GM13977 (cell line): ENCODE results near the gene NECTIN4.

Source experiments
- DNase-seq: peaks from one replicate; pipeline ENCODE4 v3.0.0; 2012; ENCODE audit warnings: low spot score
- CTCF ChIP-seq: IDR thresholded peaks from 2 replicates; pipeline ENCODE4 v1.5.1; 2012; ENCODE audit warnings: mild to moderate bottlenecking, control low read depth; ENCODE audit not compliant: insufficient read depth; ENCODE audit errors: extremely low read depth, missing control alignments
- in situ Hi-C: fragments of 300-500 bp; cut with MboI; formaldehyde crosslinking; loops from one replicate; pipeline ENCODE4 v1.12.0; 2022; ENCODE audit warnings: low sequenced_read_pairs, low pct_unique_long_range_greater_than_20kb, mixed read lengths, inconsistent platforms; ENCODE audit not compliant: unreplicated experiment

The NECTIN4 gene

GRCh38 chr1:161083748-161084596 lies 5.4 kb downstream of the NECTIN4 start:
- in situ Hi-C loops, result no loop called here
- no peak for DNase-seq
- TF ChIP-seq CTCF, result no peak

GRCh38 chr1:161082996-161083747 lies 6.2 kb downstream of the NECTIN4 start:
- TF ChIP-seq CTCF, result no peak
- in situ Hi-C loops, result no loop called here
- DNase-seq, result no peak

GRCh38 chr1:161082483-161082882 lies 6.9 kb downstream of the NECTIN4 start:
- in situ Hi-C loops, result no loop called here
- no peak for DNase-seq
- TF ChIP-seq CTCF, result no peak

GRCh38 chr1:161081519-161081918 lies 7.8 kb downstream of the NECTIN4 start:
- DNase-seq, result no peak
- in situ Hi-C loops, result no loop called here
- TF ChIP-seq CTCF, result no peak

GRCh38 chr1:161080441-161081405 lies 8.6 kb downstream of the NECTIN4 start:
- in situ Hi-C loops, result no loop called here
- no peak for TF ChIP-seq CTCF
- no peak for DNase-seq

- DNase-seq, result no peak
- in situ Hi-C loops, result no loop called here
- no peak for TF ChIP-seq CTCF
These were observed 9.8 kb downstream of the NECTIN4 start for GRCh38 chr1:161079436-161080110.
